Astrocyte (in vitro differentiated cells and primary cell): ENCODE results near the gene PRIMA1. TPM values are rescaled to one million over a fixed set of nuclear protein-coding genes. Genes with fewer than 3 reads are reported as not detected.

Source experiments
- DNase-seq: peaks from one replicate; pipeline ENCODE4 v3.0.0-alpha.2; 2010; ENCODE audit warnings: low read depth
- FAIRE-seq: peaks from 2 replicates; lab custom pipeline; 2011; peaks lifted over from hg19 to GRCh38; lab: Jason Lieb, UNC
- H2AFZ ChIP-seq: 2 replicates; pipeline ENCODE4 v1.6.0; 2012; ENCODE audit warnings: low read depth, low read length, inconsistent platforms
- H3K27ac ChIP-seq: 2 replicates; pipeline ENCODE4 v1.5.1; 2011; ENCODE audit warnings: low read depth, low read length, inconsistent platforms
- H3K27me3 ChIP-seq: 2 replicates; pipeline ENCODE4 v1.6.0; 2011; ENCODE audit warnings: low read length, inconsistent platforms; ENCODE audit not compliant: insufficient read depth
- H3K36me3 ChIP-seq: 2 replicates; pipeline ENCODE4 v1.5.1; 2011; ENCODE audit warnings: low read length, inconsistent platforms; ENCODE audit not compliant: insufficient read depth
- H3K4me1 ChIP-seq: 2 replicates; pipeline ENCODE4 v1.5.1; 2011; ENCODE audit warnings: low read length, inconsistent platforms; ENCODE audit not compliant: insufficient read depth
- H3K4me2 ChIP-seq: 2 replicates; pipeline ENCODE4 v1.6.0; 2012; ENCODE audit warnings: low read length, inconsistent platforms
- H3K4me3 ChIP-seq: 2 replicates; pipeline ENCODE4 v1.5.1; 2011; ENCODE audit warnings: low read depth, mild to moderate bottlenecking, low read length, inconsistent platforms; ENCODE audit not compliant: insufficient read depth
- H3K79me2 ChIP-seq: 2 replicates; pipeline ENCODE4 v1.6.0; 2012; ENCODE audit warnings: mild to moderate bottlenecking, low read length, inconsistent platforms; ENCODE audit not compliant: insufficient read depth
- H3K9ac ChIP-seq: 2 replicates; pipeline ENCODE4 v1.6.0; 2012; ENCODE audit warnings: mild to moderate bottlenecking, low read length, inconsistent platforms
- H3K9me3 ChIP-seq: 2 replicates; pipeline ENCODE4 v1.5.1; 2012; ENCODE audit warnings: low read depth, mild to moderate bottlenecking, low read length, inconsistent platforms; ENCODE audit not compliant: insufficient read depth
- H4K20me1 ChIP-seq: 2 replicates; pipeline ENCODE4 v1.6.0; 2012; ENCODE audit warnings: low read length, inconsistent platforms; ENCODE audit not compliant: insufficient read depth
- H3K27ac Mint-ChIP-seq: one replicate; pipeline ENCODE4 v1.8.0; 2021; ENCODE audit warnings: mild to moderate bottlenecking, mixed read lengths; ENCODE audit not compliant: unreplicated experiment
- H3K27me3 Mint-ChIP-seq: one replicate; pipeline ENCODE4 v1.8.0; 2021; ENCODE audit warnings: low read depth, mixed read lengths; ENCODE audit not compliant: unreplicated experiment
- H3K36me3 Mint-ChIP-seq: one replicate; pipeline ENCODE4 v1.8.0; 2021; ENCODE audit warnings: low read depth, mixed read lengths; ENCODE audit not compliant: unreplicated experiment
- H3K4me1 Mint-ChIP-seq: one replicate; pipeline ENCODE4 v1.8.0; 2021; ENCODE audit warnings: low read depth, mixed read lengths; ENCODE audit not compliant: unreplicated experiment
- H3K4me3 Mint-ChIP-seq: one replicate; pipeline ENCODE4 v1.8.0; 2021; ENCODE audit warnings: mild to moderate bottlenecking, moderate library complexity, mixed read lengths; ENCODE audit not compliant: unreplicated experiment
- H3K9me3 Mint-ChIP-seq: one replicate; pipeline ENCODE4 v1.8.0; 2021; ENCODE audit warnings: mild to moderate bottlenecking, mixed read lengths; ENCODE audit not compliant: unreplicated experiment
- CTCF ChIP-seq: IDR thresholded peaks from 2 replicates; pipeline ENCODE4 v1.5.1; 2011; ENCODE audit warnings: low read depth, mild to moderate bottlenecking, inconsistent platforms, low read length, moderate library complexity; ENCODE audit not compliant: insufficient read depth
- EZH2 ChIP-seq: IDR thresholded peaks from 2 replicates; pipeline ENCODE4 v1.6.1; 2012; ENCODE audit warnings: mild to moderate bottlenecking, low read length, inconsistent platforms; ENCODE audit not compliant: insufficient read depth
- total RNA-seq: library from RNA; stranded (reverse); gene quantifications from 2 replicates; pipeline ENCODE4 v1.2.1, GENCODE V29; 2021

PRIMA1 gene
- total RNA-seq, 1 donor from 2014 or later: not detected

- H3K4me3 ChIP-seq: no peak overlapping the region
- no peak overlapping the region for H3K27ac ChIP-seq
- peaks cover 10% of the 10 kb centered on the region for H3K9me3 ChIP-seq
- no peaks in the 10 kb centered on the region for H3K4me1 ChIP-seq
- no peak overlapping the region for H3K4me2 ChIP-seq
- Mint-ChIP-seq H3K27me3 (peaks cover 12% of the 10 kb centered on the region), H3K27ac (no peak overlapping the region), H3K4me3 (no peak overlapping the region), H3K4me1 (no peaks in the 10 kb centered on the region), H3K9me3 (peaks cover 6% of the 10 kb centered on the region), H3K36me3 (peaks cover 2% of the 10 kb centered on the region)
- H3K36me3 ChIP-seq: no peaks in the 10 kb centered on the region
- H3K9ac ChIP-seq: no peak overlapping the region
- FAIRE-seq (no peak), DNase-seq (no peak)
- H3K79me2 ChIP-seq: no peaks in the 10 kb centered on the region
- H4K20me1 ChIP-seq: no peaks in the 10 kb centered on the region
- TF ChIP-seq CTCF (no peak), EZH2 (no peak)
- H3K27me3 ChIP-seq: no peaks in the 10 kb centered on the region
- H2AFZ ChIP-seq: no peak overlapping the region
These were observed 13.1 kb downstream of the PRIMA1 start for GRCh38 chr14:93775158-93775557.

GRCh38 chr14:93772263-93772662, 16.0 kb downstream of the PRIMA1 start:
- H3K79me2 ChIP-seq: no peaks in the 10 kb centered on the region
- peaks cover 10% of the 10 kb centered on the region for H3K9me3 ChIP-seq
- FAIRE-seq: no peak
- Mint-ChIP-seq H3K9me3 (peaks cover 6% of the 10 kb centered on the region), H3K36me3 (no peaks in the 10 kb centered on the region), H3K4me1 (no peaks in the 10 kb centered on the region), H3K27me3 (peaks cover 16% of the 10 kb centered on the region), H3K27ac (no peak overlapping the region), H3K4me3 (no peak overlapping the region)
- H3K27me3 ChIP-seq: no peaks in the 10 kb centered on the region
- H3K4me1 ChIP-seq: no peaks in the 10 kb centered on the region
- no peak overlapping the region for H3K4me3 ChIP-seq
- no peak overlapping the region for H3K4me2 ChIP-seq
- H2AFZ ChIP-seq: no peak overlapping the region
- DNase-seq: no peak
- no peak overlapping the region for H3K9ac ChIP-seq
- no peaks in the 10 kb centered on the region for H3K36me3 ChIP-seq
- H3K27ac ChIP-seq: no peak overlapping the region
- H4K20me1 ChIP-seq: no peaks in the 10 kb centered on the region
- no peak for TF ChIP-seq EZH2
- no peak for TF ChIP-seq CTCF

- Histone ChIP-seq H3K36me3 (no peaks in the 10 kb centered on the region), H3K4me3 (no peak overlapping the region), H3K9me3 (no peaks in the 10 kb centered on the region), H3K79me2 (no peaks in the 10 kb centered on the region), H3K4me2 (no peak overlapping the region), H4K20me1 (no peaks in the 10 kb centered on the region), H3K27ac (no peak overlapping the region), H3K4me1 (no peaks in the 10 kb centered on the region), H3K27me3 (no peaks in the 10 kb centered on the region), H2AFZ (no peak overlapping the region), H3K9ac (no peak overlapping the region)
- no peaks in the 10 kb centered on the region for H3K9me3 Mint-ChIP-seq
- H3K27ac Mint-ChIP-seq: no peak overlapping the region
- peaks cover 41% of the 10 kb centered on the region for H3K27me3 Mint-ChIP-seq
- no peak overlapping the region for H3K4me3 Mint-ChIP-seq
- no peaks in the 10 kb centered on the region for H3K4me1 Mint-ChIP-seq
- TF ChIP-seq CTCF (no peak), EZH2 (no peak)
- FAIRE-seq (no peak), DNase-seq (no peak)
- no peaks in the 10 kb centered on the region for H3K36me3 Mint-ChIP-seq
These were observed 22.3 kb downstream of the PRIMA1 start for GRCh38 chr14:93765970-93766369.
